GM12864 (cell line): Measurements from ENCODE around the gene DARS2.

Source experiments
- DNase-seq: peaks from one replicate; pipeline ENCODE4 v3.0.0-alpha.2; 2011; ENCODE audit warnings: low read depth
- H3K4me3 ChIP-seq: 2 replicates; pipeline ENCODE4 v1.5.1; 2011; ENCODE audit warnings: mild to moderate bottlenecking, low read depth, low read length, control low read depth
- TF ChIP-seq, protein P1 (sequence below): IDR thresholded peaks from 2 replicates; pipeline ENCODE4 v1.5.1; 2011; ENCODE audit warnings: low read depth, mild to moderate bottlenecking, moderate library complexity, low read length, control low read depth, inconsistent platforms; ENCODE audit errors: missing control alignments

Gene DARS2

DNA sequence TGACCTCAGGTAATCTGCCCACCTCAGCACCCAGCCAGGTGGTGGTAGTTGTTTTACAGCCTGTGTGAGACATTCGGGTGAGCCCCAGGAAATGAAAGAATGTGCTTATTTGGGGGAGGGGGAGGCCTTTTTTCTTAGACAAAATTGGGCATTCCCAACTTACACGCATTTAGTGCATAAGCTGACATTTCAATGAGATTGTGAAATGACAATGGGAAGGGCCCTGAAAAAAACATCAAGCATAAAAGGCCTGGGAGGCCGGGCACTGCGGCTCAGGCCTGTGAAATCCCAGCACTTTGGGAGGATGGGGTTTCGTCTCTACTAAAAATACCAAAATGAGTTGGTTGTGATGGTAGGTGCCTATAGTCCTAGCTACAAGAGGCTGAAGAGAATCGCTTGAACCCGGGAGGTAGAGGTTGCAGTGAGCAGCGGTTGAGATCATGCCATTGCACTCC is 38.3 kb downstream of the DARS2 start:
- H3K4me3 ChIP-seq, result no peak overlapping the region
- TF ChIP-seq, protein P1, sequence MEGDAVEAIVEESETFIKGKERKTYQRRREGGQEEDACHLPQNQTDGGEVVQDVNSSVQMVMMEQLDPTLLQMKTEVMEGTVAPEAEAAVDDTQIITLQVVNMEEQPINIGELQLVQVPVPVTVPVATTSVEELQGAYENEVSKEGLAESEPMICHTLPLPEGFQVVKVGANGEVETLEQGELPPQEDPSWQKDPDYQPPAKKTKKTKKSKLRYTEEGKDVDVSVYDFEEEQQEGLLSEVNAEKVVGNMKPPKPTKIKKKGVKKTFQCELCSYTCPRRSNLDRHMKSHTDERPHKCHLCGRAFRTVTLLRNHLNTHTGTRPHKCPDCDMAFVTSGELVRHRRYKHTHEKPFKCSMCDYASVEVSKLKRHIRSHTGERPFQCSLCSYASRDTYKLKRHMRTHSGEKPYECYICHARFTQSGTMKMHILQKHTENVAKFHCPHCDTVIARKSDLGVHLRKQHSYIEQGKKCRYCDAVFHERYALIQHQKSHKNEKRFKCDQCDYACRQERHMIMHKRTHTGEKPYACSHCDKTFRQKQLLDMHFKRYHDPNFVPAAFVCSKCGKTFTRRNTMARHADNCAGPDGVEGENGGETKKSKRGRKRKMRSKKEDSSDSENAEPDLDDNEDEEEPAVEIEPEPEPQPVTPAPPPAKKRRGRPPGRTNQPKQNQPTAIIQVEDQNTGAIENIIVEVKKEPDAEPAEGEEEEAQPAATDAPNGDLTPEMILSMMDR, result no peak
- DNase-seq, result no peak

DNA sequence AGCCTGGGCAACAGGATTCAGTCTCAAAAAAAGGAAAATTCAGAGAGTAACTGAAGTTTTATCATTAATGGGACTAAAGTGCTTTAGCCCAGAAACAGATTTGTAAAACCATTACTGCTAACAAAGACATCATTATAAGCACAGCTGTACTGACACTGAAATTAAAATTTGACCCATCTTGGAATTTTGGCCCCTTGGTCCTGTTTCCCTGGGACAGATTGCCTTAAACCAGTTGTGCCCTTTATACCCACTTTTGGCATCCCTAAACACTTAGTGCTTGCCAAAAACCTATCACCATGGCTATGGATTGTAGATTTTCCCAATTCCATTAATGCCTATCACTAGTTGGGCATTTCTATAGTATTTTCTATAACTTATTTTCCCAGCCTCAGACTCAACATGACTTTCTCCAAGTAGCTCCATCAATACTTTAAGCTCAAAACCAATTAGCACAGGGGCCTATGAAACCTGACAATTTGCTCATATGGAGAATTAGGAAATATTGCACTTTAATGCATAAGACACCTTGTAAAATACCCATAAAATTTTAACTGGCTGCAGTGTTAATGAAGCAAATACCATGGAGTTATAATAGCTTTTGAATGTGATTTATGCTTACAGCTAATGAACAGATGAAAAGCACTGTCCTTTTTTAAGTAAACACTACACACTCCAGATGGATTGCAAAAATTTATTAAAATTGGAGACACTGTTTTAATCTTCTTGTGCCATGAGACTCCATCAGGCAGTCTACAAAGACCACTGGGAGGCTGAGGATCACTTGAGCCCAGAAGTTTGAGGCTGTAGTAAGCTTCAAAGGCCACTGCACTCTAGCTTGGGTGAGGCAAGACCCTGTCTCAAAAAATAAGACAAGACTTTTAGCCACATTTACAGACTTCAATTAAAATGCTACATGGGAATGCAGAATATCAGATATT is 39.0 kb downstream of the DARS2 start:
- DNase-seq, result no peak

GRCh38 chr1:173864179-173864867 is 39.9 kb downstream of the DARS2 start:
- no peak for DNase-seq
- peak overlapping the region; percentile 93 for H3K4me3 ChIP-seq
- TF ChIP-seq, protein P1, result no peak

More for the DNA sequence above, 39.0 kb downstream of the DARS2 start:
- TF ChIP-seq, protein P1, result no peak
- no peak overlapping the region; the same call in 1 of the 2 replicates for H3K4me3 ChIP-seq

DNA sequence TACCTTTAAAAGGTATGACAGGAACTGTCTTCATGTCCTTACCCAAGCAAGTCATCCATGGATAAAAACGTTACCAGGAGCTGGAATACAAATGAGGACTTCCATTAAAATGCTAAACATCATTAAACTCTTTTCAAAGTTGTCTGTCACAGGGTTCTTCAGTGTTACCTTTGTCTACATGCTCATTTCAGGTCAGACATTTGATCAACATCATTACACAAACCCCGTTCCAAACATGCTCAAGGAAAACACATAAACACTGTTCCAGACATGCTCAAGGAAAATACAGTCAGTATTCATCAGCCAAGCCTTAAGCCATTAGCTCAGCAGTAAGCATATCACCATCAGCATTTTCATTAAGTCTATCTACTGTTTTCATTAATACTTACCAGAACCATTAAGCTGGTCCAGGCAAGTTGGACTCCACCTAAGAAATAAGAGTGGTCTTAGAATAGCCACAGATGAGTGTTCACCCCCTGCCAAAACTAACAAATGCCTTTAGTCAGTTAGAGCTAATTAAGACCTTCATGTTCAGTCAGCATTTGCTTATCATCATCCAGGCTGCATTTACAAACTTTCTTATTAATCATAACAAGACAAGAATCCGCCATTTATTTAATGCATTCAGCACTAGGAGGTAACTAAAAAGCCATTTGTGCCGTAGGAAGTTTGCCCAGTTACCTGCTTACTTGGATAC is 41.1 kb downstream of the DARS2 start:
- H3K4me3 ChIP-seq, result peak overlapping the region; percentile 93
- TF ChIP-seq, protein P1, result no peak
- no peak for DNase-seq

GRCh38 chr1:173866413-173867115 is 42.1 kb downstream of the DARS2 start:
- no peak for DNase-seq
- TF ChIP-seq, protein P1, result no peak
- H3K4me3 ChIP-seq, result peak overlapping the region; percentile 93

- DNase-seq, result no peak
- TF ChIP-seq, protein P1, result peak; percentile 1
Observed at GRCh38 chr1:173867141-173867752, 42.8 kb downstream of the DARS2 start.

More at GRCh38 chr1:173867141-173867752, 42.8 kb downstream of the DARS2 start:
- H3K4me3 ChIP-seq, result peak overlapping the region; percentile 93
